Right ventricle myocardium superior (tissue), 1 donor: Measurements from ENCODE around the gene ADAMTS7. TPM values are rescaled to one million over a fixed set of nuclear protein-coding genes. Genes with fewer than 3 reads are reported as not detected.
"Not testable (repeated sequence)": the region's sequence is repeated elsewhere in the genome, so short reads cannot be mapped to it uniquely, and the experiment has no call there.

Experiments used
- ATAC-seq: fragments of 200-7000 bp; cut with Tn5 transposase; one replicate; pipeline ENCODE4 v1.9.1; 2020; ENCODE audit warnings: mild to moderate bottlenecking; ENCODE audit not compliant: poor library complexity
- DNase-seq: peaks from one replicate; pipeline ENCODE4 v3.0.0-alpha.2; 2020
- intact Hi-C: fragments of 100-400 bp; cut with DNase I; formaldehyde crosslinking; loops from one replicate; pipeline ENCODE4 v1.11.2; 2022
- total RNA-seq: library from RNA; stranded (reverse); fragmentation: NEBNext Ultra II Directional; extraction: Animal tissue kit (Norgen Biotek cat#: 25700); gene quantifications from one replicate; pipeline ENCODE4 v1.2.1, GENCODE V29; 2021
- donor health status: DM: no; HTN: yes; CAD: no; lungs with severe emphysema.

Gene ADAMTS7
- total RNA-seq, 1 donor from 2014 or later = 31.0 TPM

- ATAC-seq = no peak
- DNase-seq = no peak
- intact Hi-C loops = no loop called here
Observed at GRCh38 chr15:78837131-78837530, 25.9 kb upstream of the ADAMTS7 start.

GRCh38 chr15:78836333-78836732, 25.1 kb upstream of the ADAMTS7 start:
- no peak for ATAC-seq
- intact Hi-C loops = no loop called here
- no peak for DNase-seq

DNA sequence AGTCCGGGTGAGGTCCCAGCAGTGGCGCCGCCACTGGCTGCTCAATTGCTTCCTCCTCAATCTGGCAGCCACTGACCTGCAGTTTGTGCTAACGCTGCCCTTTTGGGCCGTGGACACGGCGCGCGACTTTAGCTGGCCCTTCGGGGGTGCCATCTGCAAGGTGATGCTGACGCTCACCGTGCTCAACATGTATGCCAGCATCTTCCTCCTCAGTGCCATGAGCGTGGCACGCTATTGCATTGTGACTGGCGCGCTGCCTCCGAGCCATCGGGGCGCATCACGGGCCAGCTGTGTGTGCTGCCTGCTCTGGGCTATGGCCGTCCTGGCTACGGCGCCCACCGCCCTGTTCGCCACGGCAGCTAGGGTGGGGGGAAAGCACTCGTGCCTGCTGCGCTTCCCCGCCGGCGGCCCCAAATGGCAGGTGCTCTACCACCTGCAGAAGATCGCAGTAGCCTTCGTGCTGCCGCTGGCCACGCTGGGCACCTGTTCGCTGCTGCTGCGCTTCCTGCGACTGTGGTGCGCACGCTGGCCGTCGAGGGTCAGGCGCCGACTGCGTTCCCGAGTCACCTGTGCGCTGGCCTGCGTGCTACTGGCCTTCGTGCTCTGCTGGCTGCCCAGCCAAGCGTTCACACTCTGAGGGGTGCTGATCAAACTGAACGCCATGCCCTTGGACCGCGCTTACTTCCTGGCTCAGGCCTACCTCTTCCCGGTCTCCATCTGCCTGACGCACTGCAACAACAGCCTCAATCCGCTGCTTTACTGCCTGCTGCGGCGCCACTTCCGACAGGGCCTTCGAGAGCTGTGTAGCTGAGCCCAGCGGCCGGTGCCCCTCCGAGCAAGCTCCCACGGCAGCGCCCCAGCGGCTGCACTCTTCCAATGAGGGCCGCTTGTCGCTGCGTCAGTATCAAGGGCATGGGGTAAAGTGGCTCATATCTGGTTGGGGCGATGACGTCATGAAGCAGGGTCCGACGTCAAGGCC, 20.3 kb upstream of the ADAMTS7 start:
- intact Hi-C loops = no loop called here
- ATAC-seq (no peak), DNase-seq (no peak)

DNA sequence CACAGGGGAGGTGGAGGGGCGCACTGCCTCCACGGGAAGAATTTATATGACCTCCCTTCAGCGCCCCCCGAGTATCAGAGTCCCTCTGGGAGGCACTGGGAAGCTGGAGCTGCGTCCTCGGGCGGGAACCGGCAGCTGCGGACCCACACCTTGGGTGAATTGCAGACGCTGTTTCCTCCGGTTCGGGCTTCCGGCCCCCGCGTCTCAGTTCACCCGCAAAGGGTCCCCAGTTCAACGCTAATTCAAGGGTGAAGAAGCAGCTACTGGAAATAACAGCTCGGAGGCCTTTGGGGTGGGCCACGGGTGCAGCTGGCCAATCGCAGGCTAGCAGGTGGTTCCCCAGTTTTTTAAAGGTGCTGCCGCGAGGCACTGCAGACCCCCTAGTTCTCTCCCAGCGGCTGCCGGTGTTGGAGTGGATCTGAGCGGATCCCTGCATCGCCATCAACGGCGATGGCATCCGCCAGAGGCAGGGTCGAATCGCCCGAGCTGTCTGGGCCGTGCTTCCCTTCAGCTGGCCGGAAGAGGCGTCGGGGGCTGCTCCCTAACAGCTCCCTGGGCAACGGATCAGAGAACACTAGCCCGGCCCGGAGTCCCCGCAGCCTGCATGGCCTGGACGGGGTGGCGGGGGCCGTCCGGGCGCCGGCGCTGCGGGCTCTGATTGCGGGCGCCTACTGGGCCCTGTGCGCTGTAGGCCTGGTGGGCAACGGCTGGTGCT, 19.4 kb upstream of the ADAMTS7 start:
- DNase-seq (no peak), ATAC-seq (no peak)
- intact Hi-C loops = no loop called here

DNA sequence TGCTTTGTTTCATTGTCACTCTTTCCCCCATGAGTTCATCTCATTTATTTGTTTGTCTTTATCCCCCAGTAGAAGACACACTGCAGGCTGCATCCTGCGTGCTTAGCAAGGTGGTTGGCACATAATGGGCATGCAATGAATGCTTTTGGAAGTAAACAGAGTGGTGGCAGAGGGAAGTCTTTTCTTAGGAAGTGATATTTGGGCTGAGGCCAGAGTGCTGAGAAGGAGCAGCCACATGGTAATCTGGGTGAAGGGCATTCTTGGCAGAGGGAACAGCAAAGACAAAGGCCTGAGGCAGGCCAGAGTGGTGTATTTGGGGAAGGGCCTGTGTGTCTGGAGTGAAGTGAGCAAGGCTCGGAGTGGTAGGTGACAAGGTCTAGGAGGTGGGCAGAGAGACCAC, 17.7 kb upstream of the ADAMTS7 start:
- intact Hi-C loops = no loop called here
- ATAC-seq = peak; percentile 29
- DNase-seq = no peak

DNA sequence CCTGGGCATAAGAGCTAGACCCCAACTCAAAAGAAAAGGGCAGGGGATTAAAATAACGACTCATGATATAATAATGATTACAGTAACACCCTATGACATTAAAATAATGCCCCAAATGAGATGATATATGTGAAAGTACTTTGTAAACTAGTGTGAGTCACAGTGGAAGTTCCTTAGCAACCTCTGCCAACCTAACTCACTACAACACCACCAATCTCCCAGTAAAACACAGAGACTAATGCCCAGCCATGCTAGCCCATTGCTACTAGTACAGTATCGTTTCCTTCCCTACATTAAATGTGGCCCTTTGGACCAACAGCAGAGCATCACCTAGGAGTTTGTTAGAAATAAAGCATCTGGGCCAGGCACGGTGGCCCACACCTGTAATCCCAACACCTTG, 11.2 kb upstream of the ADAMTS7 start:
- intact Hi-C loops = no loop called here
- no peak for DNase-seq
- no peak for ATAC-seq

- intact Hi-C loops = loop anchor here (10.0 kb wide), 1 partner anchor 53 kb away; no protein-coding TSS in a partner anchor
- peak; percentile 46 for DNase-seq
- ATAC-seq = peak; percentile 2
Observed at GRCh38 chr15:78811825-78812183, 540 bp upstream of the ADAMTS7 start.

- DNase-seq = peak; percentile 85
- intact Hi-C loops = loop anchor here (10.0 kb wide), 1 partner anchor 54 kb away; no protein-coding TSS in a partner anchor
- ATAC-seq = peak; percentile 43
Observed at GRCh38 chr15:78810362-78811123, 721 bp downstream of the ADAMTS7 start.

DNA sequence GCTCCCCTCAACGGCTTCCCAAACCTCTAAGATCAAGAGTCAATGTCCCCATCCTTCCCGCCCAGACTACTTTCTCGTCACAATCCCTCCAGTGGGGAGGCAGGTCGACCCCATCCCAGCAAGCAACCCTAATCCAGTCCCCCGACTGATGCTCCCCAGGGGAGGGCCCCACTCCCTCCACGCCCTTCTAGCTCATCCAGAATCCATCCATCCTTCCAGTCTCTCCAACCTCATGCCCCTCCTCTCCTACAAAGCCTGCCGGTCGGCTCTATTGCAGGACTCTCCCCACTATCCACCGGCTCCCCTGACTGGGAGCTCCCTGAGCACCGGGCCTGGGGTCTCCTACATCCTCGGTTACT, 1.3 kb downstream of the ADAMTS7 start:
- intact Hi-C loops = loop anchor here (10.0 kb wide), 1 partner anchor 55 kb away; no protein-coding TSS in a partner anchor
- ATAC-seq = peak; percentile 1

GRCh38 chr15:78808550-78808949, 2.7 kb downstream of the ADAMTS7 start:
- DNase-seq = peak; percentile 52
- ATAC-seq = peak; percentile 60
- intact Hi-C loops = loop anchor here (5.0 kb wide), 1 partner anchor 51 kb away; no protein-coding TSS in a partner anchor

More for the DNA sequence above, 1.3 kb downstream of the ADAMTS7 start:
- no peak for DNase-seq

DNA sequence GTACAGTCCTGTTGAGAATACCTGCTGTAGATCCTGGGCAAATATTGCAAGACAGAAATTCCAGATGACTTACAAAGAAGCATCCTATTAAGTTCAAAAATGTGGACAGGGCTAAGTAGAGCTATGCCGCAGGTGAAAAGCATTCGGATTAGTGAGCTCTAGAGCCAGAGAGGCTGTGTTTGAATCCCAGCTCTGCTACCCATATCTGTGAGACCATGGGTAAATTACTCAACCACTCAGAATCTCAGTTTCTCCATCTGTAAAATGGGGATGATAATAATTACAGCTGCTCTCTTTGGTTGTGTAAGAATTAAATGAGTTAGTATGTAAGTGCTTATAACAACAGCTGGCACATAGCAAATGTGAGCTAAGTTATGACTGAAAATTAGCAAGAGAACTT, 3.9 kb downstream of the ADAMTS7 start:
- ATAC-seq (no peak), DNase-seq (no peak)
- intact Hi-C loops = loop anchor here (5.0 kb wide), 1 partner anchor 50 kb away; no protein-coding TSS in a partner anchor

GRCh38 chr15:78804391-78804792, 6.9 kb downstream of the ADAMTS7 start:
- intact Hi-C loops = no loop called here
- ATAC-seq (peak; percentile 52), DNase-seq (peak; percentile 68)

DNA sequence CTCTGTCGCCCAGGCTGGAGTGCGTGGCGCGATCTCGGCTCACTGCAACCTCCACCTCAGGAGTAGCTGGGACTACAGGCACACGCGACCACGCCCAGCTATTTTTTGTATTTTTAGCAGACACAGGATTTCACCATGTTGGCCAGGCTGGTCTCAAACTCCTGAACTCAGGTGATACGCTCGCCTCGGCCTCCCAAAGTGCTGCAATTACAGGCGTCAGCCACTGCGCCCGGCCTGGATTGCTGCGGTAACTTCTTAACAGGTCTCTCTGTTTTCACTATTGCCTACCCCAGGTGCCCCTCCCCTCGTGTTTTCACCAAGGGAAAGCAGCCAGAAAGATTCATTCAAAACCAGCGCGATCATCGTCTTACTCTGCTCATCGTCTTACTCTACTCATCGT, 10.5 kb downstream of the ADAMTS7 start:
- DNase-seq (no peak), ATAC-seq (no peak)
- intact Hi-C loops = no loop called here

DNA sequence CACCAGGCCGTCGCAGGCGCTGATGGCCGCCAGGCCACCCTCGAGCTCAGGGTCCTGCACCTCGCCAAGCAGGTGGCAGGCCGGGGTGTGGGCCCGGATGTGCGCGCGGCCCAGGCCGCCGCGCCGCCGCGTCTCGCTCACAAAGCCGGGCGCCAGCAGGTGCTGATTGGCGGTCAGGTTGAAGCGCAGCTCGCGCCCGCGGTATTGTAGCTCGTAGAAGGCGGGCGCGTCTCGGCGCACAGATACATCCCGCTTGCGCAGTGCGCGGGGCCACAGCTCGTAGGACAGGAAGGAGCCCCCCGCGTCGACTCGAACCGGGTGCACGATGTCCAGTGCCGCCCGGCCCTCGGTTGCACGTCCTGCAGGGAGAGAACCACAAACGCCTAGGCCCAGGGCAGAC, 11.1 kb downstream of the ADAMTS7 start:
- intact Hi-C loops = no loop called here
- DNase-seq (no peak), ATAC-seq (no peak)

DNA sequence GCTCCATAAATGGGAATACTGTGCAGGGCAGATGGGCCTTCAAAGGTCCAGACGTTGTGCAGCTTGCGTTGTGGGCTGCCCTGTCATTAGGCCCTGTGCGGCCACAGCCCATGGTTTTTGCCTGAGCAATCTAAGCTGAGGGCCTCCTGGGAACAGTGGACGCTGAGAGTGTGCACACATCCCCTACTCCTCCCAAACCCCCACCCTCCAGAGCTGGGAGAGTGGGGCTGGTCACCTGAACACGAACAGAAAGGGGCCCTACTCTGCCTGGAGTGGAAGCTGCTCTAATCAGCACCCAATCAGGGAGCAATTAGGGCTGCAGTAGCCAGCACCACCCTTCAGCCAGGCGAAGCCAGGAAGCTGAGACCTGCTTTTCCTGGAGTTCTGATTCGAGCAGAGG, 12.2 kb downstream of the ADAMTS7 start:
- ATAC-seq, DNase-seq: not testable (repeated sequence)

GRCh38 chr15:78798355-78798754, 12.9 kb downstream of the ADAMTS7 start:
- ATAC-seq (peak; percentile 93), DNase-seq (peak; percentile 62)
- intact Hi-C loops = not testable (repeated sequence)

More for the DNA sequence above, 12.2 kb downstream of the ADAMTS7 start:
- intact Hi-C loops = not testable (repeated sequence)

- no peak for DNase-seq
- peak; percentile 19 for ATAC-seq
- intact Hi-C loops = no loop called here
Observed at GRCh38 chr15:78797951-78798350, 13.3 kb downstream of the ADAMTS7 start.

DNA sequence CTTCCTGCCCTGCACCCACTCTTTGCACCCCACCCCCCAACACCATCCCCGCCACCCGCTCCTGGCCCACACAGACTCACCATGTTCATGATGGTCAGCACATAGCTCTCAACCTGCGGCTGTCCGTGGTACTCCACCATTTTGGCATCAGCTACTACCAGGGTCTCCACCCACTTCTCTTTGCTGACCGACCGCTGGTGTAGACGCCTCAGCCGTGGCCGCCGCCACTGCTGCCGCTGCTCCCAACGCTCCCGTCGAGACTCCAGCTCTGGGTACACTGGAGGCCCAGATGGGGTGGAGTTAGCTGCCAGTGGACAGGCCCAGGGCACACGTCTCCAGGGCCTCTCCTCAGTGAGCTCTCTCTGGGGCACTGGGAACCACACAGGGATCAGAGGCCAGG, 14.8 kb downstream of the ADAMTS7 start:
- intact Hi-C loops = no loop called here
- no peak for DNase-seq
- ATAC-seq = no peak

GRCh38 chr15:78795043-78795442, 16.2 kb downstream of the ADAMTS7 start:
- intact Hi-C loops = no loop called here
- ATAC-seq (no peak), DNase-seq (no peak)
